RPMI8226 (cell line): ENCODE results near the gene GTPBP4.
"Not testable (repeated sequence)": the region's sequence is repeated elsewhere in the genome, so short reads cannot be mapped to it uniquely, and the experiment has no call there.

Source experiments
- DNase-seq: peaks from one replicate; pipeline ENCODE4 v3.0.0-alpha.2; 2015

The GTPBP4 gene

DNA sequence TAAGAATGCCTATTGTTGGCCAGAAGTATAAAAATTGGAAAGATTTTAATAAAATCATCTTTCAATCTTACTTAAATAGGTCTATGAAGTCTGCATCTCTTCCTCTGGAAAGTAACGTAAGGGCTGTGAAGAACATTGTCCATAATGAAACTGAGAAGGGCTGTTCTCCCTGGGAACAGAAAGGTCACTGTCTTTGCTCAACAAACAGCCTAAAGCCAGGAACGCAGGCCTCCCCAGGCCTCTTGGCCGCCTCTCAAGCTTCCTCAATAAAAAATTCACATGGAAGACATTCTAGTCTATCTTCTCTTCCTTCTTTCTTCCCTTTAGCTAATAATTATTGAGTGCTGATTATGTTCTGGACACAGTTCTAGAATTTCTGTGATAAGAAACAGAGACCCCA, 46.5 kb downstream of the GTPBP4 start:
- no peak for DNase-seq

DNA sequence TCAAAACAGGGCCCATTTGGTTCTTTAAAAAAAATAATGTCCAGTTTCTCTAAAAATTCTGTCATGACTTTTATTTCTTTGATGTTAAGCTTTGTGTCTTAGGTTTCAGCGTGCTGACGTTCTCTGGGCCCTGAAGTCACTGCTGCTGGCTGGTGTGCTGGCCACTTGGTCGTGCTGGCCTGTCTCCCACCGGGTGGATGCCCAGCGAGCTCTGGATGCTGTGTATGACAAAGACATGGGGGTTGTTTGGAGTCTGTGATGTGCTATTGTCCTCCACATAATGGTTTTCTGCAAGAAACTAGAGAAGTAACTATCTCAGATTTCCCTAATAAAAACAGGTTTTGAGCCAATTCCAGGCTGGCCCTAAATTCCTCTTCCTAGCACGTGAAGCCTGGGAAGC, 47.0 kb downstream of the GTPBP4 start:
- DNase-seq: no peak

DNA sequence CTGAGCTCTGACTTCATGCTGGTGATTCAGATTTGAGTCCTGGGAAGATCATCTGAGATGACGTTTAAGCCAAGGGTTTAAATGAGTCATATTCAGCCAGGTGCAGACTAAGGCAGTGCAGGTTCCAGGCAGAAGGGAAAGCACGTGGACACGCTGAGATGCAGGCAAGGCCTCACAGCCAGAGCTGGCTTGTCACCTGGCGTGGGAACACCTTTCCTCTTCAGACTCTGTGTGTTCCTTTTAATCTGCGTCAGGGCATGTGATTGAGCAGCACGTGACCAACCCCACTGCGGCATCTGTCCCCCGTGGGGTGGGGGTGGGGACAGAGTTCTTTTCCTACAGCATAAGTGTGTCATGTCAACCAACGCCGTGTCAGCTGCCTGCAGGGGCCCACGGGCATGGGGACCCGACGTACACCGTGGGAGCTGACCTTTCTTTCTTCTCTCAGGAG, 48.1 kb downstream of the GTPBP4 start:
- DNase-seq: no peak

DNA sequence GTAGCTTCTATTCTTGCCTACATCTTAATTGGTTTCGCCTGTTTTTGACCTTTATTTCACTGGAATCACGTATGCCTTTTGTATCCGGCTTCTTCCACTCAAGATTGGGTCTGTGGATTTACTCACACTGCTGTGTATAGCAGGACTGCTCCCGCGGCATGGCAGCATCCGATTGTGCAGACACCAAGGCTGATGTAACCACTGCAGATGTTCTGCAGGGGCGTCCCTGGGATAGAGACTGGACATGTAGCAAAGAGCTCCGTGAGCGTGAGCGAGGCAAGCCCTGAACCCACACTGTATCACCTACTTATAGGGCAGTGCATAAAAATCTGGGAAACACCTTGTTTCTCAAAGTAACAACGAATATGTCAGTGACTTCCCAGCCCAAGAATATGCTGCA, 48.9 kb downstream of the GTPBP4 start:
- DNase-seq: no peak

DNA sequence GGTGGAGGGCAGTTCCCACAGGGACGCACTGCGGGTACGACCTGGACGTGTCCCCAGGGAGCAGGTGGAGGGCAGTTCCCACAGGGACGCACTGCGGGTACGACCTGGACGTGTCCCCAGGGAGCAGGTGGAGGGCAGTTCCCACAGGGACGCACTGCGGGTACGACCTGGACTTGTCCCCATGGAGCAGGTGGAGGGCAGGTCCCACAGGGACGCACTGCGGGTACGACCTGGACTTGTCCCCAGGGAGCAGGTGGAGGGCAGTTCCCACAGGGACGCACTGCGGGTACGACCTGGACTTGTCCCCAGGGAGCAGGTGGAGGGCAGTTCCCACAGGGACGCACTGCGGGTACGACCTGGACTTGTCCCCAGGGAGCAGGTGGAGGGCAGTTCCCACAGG, 50.5 kb downstream of the GTPBP4 start:
- DNase-seq: not testable (repeated sequence)

DNA sequence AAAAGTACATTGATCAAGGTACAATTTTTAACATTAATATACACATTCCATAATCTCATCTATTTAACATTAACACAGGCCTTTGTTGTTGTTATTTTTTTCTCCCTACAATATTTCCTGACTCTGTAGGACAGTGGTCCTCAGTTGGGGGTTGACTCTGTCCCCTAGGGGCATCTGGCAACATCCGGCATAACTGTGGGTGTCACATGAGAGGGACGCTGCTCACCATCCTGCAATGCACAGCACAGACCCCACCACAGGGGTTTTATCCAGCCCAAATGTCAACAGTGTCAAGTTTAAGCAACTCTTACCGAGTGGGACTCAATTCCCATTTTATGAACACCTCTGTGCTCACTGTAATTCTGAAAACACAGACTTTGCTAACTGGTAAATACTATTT, 51.9 kb downstream of the GTPBP4 start:
- no peak for DNase-seq

DNA sequence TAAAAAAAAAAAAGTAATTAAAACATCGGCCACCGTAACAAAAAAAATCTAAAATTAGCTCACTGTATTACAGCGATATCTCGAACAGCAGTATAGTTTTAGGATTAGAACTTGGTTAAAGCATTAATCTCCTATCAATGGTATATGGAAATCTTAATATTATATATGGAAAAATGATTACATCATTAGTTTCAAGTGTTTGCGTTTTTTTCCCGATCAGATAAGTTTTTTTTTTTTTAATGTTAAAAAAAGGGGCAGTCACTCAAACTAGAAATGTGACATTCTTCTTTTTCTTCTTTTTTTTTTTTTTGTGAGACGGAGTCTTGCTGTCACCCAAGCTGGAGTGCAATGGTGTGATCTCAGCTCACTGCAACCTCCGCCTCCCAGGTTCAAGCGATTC, 53.3 kb downstream of the GTPBP4 start:
- no peak for DNase-seq

DNA sequence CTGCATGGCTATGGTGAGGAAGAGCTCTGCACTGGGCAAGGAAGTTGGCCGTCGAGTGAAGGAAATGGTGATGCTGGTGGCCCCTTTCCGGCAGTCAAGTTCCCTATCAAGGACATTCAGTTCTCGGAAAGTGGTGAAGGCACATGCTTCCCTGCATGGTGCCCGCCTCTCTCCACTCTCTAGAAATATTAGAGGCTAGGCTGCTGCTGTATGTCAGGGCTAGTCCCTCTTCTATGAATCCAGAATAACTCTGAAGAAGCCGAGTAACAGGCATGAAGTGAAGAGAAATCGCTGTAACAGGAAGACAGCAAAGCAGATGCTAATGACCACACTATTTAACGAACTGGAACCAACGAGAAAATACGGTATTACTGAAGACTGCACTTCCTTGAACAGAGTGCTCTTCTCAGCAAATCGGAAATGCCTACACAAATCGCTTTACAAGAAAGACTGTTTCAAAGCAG, 55.3 kb downstream of the GTPBP4 start:
- no peak for DNase-seq

DNA sequence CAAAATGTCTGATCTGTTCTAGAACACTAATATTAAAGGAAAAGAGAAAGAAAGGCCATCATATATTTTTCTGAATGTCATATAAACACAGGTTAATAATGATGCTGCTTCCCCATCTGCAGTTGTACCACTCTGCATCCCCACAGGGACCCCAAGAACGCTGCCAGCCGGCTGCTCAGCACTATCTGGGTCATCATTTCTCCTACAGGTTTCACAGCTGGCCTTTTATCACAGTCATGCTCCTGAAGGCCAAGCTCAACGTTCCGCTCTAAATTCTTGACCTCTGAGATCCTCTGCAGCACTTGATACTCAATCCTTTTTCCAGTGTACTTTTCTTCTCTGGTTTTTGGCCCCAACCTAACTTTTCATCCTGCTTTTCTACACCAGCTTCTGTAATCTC, 55.9 kb downstream of the GTPBP4 start:
- no peak for DNase-seq

DNA sequence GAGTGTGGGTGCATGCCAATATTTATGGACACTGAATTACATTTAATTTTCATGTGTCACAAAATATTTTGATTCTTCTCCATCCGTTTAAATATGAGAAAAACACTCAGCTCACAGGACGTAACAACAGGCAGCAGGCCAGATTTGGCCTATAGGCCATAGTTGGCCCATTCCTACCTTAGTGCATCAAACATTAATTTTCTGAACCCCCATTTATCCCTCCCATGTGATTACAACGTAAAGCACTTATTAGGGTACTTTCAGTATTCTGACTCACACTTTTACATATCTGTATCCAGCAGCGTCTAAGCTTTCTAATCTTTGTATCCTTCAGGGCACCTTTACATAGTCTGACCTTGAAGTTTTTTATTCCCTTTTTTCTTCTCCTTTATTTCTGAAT, 56.7 kb downstream of the GTPBP4 start:
- no peak for DNase-seq

DNA sequence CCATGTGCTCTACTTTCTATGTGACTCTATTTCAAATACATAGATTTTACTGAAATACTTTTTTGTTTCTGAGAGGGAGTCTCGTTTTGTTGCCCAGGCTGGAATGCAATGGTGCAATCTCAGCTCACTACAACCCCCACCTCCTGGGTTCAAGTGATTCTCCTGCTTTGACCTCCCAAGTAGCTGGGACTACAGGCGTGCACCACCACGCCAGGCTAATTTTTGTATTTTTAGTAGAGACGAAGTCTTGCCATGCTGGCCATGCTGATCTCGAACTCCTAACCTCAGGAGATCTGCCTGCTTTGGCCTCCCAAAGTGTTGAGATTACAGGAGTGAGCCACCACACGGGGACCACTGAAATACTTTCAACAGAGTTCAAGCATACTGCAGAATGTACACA, 57.2 kb downstream of the GTPBP4 start:
- no peak for DNase-seq

DNA sequence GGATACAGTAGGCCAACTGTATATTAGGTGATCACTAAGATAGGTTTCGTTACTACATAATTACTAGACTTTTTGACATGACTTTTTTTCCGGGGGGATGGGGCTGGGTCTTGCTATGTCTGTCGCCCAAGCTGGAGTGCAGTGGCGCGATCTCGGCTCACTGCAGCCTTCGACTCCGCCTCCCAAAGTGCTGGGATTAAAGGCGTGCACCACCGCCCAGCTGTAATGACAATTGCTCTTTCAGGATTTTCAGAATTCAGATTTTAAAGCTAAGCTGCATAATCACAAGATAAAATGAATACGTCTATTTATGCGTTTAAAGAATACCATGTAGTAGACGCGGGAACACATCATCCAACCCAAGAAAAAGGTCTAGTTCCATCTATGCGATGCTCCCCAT, 59.7 kb downstream of the GTPBP4 start:
- peak; percentile 49 for DNase-seq

DNA sequence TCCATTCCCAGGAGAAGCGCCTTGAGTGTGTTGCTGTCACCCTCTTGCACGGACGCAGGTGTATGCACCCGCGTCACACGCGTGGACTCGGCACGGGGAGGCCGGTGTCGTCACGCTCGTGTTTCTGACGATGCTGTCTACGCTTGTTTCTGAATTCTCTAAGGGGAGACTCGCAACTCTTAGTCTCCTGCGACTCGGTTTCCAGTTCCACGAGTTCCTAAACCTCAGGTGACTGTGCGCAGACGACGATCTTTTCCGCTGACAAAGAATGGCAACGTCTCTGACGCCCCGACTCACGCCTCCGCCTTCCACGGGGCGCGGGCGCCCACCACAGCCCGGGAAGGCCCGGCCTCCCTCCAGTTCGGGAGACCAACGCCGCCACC, 60.1 kb downstream of the GTPBP4 start:
- no peak for DNase-seq

DNA sequence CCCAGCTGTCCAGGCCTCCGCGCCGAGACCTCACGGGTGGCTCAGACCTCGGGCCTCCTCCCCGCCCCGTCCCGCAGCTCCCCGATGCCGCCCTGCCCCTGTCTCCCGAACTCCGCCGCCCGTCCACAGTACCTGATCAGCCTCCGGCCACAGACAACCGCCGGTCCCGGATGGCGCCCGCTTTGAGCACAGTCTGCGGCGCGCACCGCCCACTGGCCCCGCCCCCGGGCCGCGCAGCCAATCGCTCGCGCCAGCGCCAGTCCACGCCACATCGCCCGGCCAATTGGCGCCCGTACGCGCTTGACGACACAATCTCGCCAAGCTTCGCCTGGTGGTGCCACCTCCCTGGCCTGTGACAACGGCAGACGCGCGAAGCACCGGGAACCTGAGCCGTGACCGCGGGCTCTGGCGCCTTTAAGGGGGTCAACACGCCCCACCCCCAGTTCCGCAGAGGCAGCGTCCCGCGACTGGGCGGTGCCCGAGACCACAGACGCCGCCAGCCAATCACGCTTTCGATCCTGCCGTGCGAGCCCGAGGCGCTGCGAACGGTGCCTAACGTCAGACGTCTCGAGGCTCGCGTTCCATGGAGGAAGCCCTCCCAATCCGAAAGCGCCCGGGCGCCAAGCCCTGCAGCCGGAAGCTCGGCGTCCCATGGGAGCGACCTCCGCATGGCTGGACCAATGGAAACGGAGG, 60.6 kb downstream of the GTPBP4 start, which contains the start of gene IDI1:
IDI1 (minus strand) TSS at position 388 of the 693 bp plus-strand sequence; CDS start at position 272, 116 bp downstream.
- peak; percentile 98 for DNase-seq

DNA sequence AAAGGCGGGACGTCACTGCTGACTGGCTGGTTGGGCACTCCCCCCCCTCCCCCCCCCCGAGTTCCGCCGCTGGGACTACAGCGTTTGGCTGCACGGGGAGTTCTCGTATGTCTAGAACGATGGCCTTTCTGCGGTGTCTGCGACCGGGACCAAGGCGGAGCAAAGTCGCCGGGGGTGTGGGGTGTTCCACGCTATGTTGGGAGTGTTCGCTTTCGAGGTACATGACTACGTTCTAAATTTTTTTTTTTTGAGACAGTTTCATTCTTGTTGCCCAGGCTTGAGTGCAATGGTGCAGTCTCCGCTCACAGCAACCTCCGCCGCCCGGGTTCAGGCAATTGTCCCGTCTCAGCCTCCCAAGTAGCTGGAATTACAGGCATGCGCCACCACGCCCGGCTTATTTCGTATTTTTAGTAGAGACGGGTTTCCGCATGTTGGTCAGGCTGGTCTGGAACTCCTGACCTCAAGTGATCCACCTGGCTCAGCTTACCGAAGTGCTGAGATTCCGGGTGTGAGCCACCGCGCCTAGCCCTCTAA, 61.3 kb downstream of the GTPBP4 start:
- peak; percentile 31 for DNase-seq

DNA sequence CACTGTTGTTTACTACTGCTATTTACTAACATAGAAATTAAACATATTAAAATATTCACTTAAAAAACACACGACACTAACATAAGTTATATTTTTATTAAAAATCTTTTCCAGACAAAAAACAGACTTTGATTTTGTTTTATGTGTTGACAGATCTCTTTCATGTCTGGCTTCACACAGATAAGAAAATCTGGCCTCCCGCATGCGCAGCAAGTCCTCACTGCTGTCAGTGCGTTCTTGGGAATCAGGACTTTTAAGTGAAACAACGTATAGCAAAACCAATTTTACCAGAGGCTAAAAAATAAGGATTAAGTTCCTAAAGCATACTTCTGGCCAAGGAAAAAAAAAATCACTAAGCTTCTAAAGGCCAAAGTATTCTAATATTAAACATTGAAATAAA, 61.9 kb downstream of the GTPBP4 start:
- peak; percentile 56 for DNase-seq

DNA sequence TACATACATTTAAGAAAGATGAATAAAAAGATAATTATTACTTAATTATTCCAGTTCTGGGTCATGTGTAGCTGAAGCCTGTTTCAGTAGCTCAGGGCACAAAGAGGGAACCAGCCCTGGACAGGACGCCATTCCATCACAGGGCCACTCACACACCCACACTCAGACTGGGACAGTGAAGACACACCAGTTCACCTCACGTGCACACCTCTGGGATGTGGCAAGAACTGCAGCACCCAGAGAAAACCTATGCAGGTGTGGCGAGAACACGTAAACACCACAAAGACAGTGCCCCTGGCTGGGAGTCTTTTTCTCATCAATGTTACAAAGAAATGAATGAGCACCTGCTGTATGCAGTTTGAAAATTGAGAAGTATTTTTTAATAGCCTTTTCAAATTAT, 62.3 kb downstream of the GTPBP4 start:
- peak; percentile 87 for DNase-seq

DNA sequence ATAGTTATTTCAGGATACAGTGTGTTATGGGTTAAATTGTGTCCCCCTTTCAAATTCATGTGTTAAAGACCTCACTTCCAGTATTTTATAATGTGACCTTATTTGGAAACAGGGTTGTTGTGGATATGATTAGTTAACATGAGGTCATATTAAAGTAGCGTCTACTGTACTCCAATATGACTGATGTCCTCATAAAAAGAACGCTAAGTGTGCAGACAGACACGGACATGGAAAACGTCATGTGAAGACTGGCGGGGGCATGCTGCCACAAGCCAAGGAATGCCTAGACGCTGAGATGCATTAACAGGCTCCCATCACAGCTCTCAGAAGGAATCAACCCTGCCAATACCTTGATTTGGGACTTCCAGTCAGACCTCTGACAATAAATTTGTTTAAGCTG, 66.5 kb downstream of the GTPBP4 start:
- DNase-seq: no peak

DNA sequence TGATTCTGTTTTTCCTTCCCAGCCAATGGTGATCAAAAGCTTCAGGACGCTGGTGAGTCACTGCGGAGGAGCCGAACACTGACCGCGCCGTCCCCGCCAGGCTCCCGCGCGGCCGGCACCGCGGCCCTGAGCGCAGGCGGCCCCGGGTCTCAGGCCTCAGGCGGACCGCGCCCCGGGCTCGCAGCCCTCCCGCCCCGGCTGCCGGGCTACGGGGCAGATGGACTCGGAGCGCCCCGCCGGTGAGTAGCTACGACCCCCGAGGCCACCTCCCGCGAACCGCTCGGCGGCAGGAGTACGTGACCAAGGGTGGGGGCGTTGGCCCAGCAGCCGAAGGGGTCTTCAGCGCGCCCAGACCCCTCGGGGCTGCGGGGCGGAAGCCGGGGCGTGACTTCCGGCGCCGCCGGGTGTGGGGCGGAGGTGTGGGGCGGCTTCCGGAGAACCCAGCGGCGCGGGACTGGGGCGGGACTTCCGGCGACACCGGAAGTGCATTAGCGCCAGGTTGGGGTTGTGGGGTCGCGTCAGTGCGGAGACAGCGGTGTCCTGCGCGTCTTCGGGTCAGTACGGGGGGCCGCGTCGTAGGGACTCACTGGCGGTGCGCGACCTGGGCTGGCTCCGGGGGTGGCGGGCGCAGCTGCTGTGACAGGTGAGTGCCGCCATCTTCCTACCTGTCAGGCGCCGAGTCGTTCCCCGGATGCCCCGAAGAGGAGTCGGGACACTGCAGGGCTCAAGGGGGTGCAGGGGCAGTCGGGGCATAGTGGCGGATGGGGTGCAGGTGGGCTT, 68.3 kb downstream of the GTPBP4 start, which contains the start of gene WDR37:
WDR37 (plus strand) TSS at position 60 of the 780 bp plus-strand sequence. CDS start 15,771 bp downstream, outside the sequence.
- DNase-seq: peak; percentile 85

DNA sequence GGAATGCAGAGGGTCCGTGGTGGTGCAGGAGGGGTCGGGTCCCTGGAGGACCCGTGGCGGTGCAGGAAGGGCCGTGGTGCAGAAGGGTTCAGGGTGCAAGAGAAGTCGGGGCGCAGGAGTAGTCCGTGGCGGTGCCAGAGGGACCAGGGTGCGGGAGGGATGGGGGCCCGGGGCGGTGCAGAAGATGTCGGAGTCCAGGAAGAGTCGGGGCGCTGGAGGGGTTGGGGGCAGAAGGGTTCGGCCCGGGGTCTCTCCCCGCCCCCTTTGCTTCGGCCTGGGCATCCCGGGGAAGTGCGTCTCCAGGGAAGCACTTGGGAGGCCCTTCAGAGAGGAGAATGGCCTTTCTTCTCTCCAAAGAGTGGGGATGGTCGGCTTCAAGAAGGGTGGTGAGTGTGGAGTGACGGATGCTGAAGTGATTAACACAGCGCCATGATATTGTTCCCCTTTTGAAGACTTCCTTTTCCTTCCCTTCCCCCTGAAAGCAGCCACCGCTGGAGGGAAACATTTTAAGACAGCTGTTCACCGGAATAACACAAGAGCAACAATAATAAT, 68.9 kb downstream of the GTPBP4 start:
- no peak for DNase-seq

DNA sequence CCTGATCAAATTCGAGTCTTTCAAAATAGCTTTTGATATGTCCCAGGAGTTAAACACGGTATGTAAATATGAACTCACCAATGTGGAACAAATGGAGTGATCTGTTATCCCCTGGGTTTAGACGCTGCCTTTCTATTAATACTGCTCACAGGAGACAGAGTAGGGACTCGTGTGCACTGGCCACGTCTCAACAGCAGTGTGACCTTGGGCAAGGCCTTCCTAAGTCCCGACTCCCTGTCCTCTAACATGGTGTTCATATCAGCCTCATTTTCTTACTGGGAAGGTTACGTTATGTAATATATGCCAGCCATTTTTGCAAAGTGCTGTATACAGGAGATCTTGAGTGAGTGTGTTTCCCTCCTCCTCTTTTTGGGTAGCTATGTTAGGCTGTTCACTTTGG, 69.8 kb downstream of the GTPBP4 start:
- DNase-seq: no peak

DNA sequence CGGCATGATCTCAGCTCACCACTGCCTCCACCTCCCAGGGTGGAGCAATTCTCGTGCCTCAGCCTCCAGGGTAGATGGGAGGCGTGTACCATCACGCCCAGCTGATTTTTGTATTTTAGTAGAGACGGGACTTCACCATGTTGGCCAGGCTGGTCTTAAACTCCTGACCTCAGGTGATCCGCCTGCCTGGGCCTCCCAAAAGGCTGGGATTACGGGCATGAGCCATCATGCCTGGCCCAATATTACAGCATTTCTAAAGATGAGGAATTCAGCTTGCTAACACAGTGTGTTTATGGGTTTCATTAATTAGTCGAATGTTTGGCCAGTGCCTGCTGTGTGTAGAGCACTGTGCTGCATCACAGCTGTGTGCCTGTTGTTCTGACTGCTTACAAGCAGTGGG, 71.7 kb downstream of the GTPBP4 start:
- no peak for DNase-seq

DNA sequence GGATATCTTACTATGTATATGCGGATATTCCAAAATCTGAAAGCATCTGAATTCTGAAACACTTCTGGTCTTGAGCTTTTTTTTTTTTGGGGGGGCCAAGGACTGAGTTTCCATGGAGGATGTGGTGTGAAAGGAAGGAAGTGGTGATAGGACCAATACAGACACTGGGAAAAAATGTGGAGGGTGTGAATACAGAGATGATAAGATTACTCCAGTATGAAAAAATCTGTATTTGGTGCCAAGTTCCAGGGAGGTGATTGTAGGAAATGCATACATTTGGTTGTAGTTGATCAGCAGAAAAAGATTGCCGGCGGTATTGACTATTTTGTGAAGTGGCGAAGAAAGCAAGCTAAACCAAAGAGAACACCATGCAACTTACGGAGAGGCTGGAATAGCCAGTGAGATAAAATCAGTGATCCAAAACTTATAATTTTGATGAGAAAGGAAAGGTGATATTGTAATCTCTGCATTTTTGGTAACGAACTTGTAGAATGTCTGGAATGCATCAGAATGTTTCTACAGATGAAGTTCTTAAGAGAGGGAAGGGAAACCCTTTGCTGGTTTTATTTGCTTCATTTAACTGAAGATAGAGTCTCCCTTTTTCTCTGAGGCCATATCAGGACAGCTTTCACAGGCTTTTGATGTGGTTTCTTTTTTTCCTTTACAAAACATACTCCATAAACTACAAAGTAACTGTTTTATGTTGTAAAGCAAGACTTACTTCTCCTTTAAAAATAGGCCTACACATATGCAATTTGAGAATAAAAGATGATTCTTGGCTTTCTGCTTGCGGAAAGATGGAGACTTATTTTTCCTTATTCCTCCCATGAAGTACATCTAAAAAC, 73.9 kb downstream of the GTPBP4 start:
- DNase-seq: no peak
